NCI-H2081 treated with DMSO at 0.1 percent for 48 hours (cell line): ENCODE results near the gene LRPAP1.

Experiments
- DNase-seq: peaks from one replicate; lab custom pipeline; 2025; lab: John Stamatoyannopoulos, UW

Gene LRPAP1

GRCh38 chr4:3485886-3486540 is 46.2 kb downstream of the LRPAP1 start:
- DNase-seq = no peak

GRCh38 chr4:3485011-3485791 is 47.0 kb downstream of the LRPAP1 start:
- DNase-seq = no peak

GRCh38 chr4:3484057-3484973 is 47.9 kb downstream of the LRPAP1 start:
- no peak for DNase-seq

- no peak for DNase-seq
Measured at GRCh38 chr4:3483471-3483921, 48.7 kb downstream of the LRPAP1 start.

- DNase-seq = no peak
Measured at GRCh38 chr4:3482707-3483106, 49.5 kb downstream of the LRPAP1 start.

GRCh38 chr4:3481783-3482393 is 50.3 kb downstream of the LRPAP1 start:
- no peak for DNase-seq

GRCh38 chr4:3481113-3481531 is 51.1 kb downstream of the LRPAP1 start:
- DNase-seq = no peak

- peak; percentile 16 for DNase-seq
Measured at GRCh38 chr4:3480528-3481112, 51.6 kb downstream of the LRPAP1 start.

- no peak for DNase-seq
Measured at GRCh38 chr4:3479358-3480101, 52.7 kb downstream of the LRPAP1 start.

- no peak for DNase-seq
Measured at GRCh38 chr4:3478446-3479357, 53.5 kb downstream of the LRPAP1 start.

GRCh38 chr4:3477750-3478430 is 54.3 kb downstream of the LRPAP1 start:
- DNase-seq = no peak

- no peak for DNase-seq
Measured at GRCh38 chr4:3476936-3477749, 55.1 kb downstream of the LRPAP1 start.

GRCh38 chr4:3476341-3476747 is 55.9 kb downstream of the LRPAP1 start:
- DNase-seq = no peak

- no peak for DNase-seq
Measured at GRCh38 chr4:3475713-3476260, 56.4 kb downstream of the LRPAP1 start.

GRCh38 chr4:3475041-3475712 is 57.0 kb downstream of the LRPAP1 start:
- DNase-seq = no peak

- no peak for DNase-seq
Measured at GRCh38 chr4:3473996-3474765, 58.0 kb downstream of the LRPAP1 start.
